Measurements from ENCODE around the gene SYTL3.

DNA sequence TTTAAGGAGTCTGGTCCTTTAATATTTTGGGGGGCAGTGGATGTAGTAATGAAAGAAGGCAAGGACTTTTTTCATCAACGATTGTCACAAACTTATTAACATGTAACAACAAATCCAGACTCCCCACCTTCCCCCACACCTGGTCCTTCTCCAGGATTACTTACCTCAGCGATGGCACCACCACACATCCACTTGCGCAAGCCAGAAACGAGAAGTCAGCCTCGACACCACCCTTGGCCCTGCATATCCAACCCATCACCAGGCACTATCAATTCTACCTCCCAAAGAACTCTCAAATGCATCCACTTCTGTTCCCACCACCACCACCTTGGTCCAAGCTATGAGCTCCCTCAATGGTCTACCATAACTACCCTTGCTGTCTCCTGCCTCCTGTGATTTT lies 162.8 kb downstream of the SYTL3 start:
- TF ChIP-seq FOSL2 (IDR thresholded peaks at IDR 0.05; ENCODE audit: borderline replicate concordance, low read depth) (no peak), GABPA (IDR thresholded peaks at IDR 0.05; ENCODE audit: low read depth) (no peak), EZH2phosphoT487 (IDR thresholded peaks at IDR 0.05; ENCODE audit: borderline replicate concordance, low read depth) (no peak), POLR2AphosphoS5 (IDR thresholded peaks at IDR 0.05; ENCODE audit: low read depth, low read length) (no peak), YY1 (IDR thresholded peaks at IDR 0.05; ENCODE audit: low read depth) (no peak), EP300 (IDR thresholded peaks at IDR 0.05; ENCODE audit: borderline replicate concordance in 1 of 2, low read depth in 1 of 2, low read length in 1 of 2) (no peak), NFIC (IDR thresholded peaks at IDR 0.05; ENCODE audit: borderline replicate concordance) (no peak), ELF1 (IDR thresholded peaks at IDR 0.05) (no peak), RCOR1 (IDR thresholded peaks at IDR 0.05; ENCODE audit: low read length) (no peak), TAF1 (IDR thresholded peaks at IDR 0.05; ENCODE audit: borderline replicate concordance, low read depth, low read length) (no peak), REST (IDR thresholded peaks at IDR 0.05; ENCODE audit: low read depth, low read length) (no peak), MAX (IDR thresholded peaks at IDR 0.05; ENCODE audit: low read depth) (no peak)
- TF ChIP-seq, protein P1, sequence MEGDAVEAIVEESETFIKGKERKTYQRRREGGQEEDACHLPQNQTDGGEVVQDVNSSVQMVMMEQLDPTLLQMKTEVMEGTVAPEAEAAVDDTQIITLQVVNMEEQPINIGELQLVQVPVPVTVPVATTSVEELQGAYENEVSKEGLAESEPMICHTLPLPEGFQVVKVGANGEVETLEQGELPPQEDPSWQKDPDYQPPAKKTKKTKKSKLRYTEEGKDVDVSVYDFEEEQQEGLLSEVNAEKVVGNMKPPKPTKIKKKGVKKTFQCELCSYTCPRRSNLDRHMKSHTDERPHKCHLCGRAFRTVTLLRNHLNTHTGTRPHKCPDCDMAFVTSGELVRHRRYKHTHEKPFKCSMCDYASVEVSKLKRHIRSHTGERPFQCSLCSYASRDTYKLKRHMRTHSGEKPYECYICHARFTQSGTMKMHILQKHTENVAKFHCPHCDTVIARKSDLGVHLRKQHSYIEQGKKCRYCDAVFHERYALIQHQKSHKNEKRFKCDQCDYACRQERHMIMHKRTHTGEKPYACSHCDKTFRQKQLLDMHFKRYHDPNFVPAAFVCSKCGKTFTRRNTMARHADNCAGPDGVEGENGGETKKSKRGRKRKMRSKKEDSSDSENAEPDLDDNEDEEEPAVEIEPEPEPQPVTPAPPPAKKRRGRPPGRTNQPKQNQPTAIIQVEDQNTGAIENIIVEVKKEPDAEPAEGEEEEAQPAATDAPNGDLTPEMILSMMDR (IDR thresholded peaks at IDR 0.05), result no peak
- TF ChIP-seq, protein P2, sequence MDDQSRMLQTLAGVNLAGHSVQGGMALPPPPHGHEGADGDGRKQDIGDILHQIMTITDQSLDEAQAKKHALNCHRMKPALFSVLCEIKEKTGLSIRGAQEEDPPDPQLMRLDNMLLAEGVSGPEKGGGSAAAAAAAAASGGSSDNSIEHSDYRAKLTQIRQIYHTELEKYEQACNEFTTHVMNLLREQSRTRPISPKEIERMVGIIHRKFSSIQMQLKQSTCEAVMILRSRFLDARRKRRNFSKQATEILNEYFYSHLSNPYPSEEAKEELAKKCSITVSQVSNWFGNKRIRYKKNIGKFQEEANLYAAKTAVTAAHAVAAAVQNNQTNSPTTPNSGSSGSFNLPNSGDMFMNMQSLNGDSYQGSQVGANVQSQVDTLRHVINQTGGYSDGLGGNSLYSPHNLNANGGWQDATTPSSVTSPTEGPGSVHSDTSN (IDR thresholded peaks at IDR 0.05), result no peak
